ENCODE measurements around the gene TRPM8. TPM values are rescaled to one million over a fixed set of nuclear protein-coding genes. Genes with fewer than 3 reads are reported as not detected.

TRPM8 gene
- total and polyA plus RNA-seq, 2 of the 8 experiments (the other 6 are each of a cell fraction or from before 2014, with no cell fraction given) = 0.18 to 0.54 TPM

DNA sequence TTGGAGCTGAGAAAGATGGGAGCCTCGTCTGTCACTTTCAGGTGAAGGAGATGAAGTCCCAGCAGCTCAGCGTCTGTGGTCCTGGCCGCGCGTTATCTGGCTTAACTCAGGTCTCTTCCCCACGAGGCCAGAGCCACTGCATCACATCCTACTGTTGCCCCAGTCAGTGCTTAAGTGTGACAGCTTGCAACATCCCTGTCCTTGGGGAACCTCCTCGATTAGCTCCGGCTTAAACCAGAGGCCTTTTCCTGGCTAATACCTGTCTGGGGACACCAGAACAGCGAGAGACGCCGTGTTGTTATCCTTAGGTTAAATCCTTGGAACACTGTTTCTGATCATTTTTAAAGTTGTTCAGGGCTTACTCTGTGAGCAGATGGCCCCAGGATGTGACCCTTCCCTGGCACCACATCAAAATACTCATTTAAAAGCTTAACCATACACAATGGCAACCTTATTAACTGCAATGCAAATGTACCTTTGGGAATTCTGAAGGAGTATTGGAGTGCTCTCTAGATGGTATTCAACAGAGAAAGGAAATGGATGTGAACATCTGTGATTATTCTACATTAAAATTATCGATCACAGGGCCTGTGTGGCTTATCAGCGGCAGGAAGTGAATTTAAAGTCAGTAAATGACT is 72.2 kb downstream of the TRPM8 start:
- Histone ChIP-seq H3K4me2 (ENCODE audit: insufficient read depth in 1 of 2, low read depth in 2 of 2, low read length in 2 of 2) (no peak overlapping the region), H4K5ac (ENCODE audit: insufficient read length, low read depth, low read length) (no peak overlapping the region), H2BK20ac (ENCODE audit: low read length) (no peak overlapping the region), H3K36me3 (ENCODE audit: control insufficient read depth in 2 of 4, insufficient read depth in 4 of 4, low read length in 3 of 4) (0 out of 8 replicates have a peak, but pooled peaks cover 0 to 3% (median 0%) of the 10 kb centered on the region in 4 experiments), H4K91ac (replicated peaks; ENCODE audit: insufficient read length, low read length) (no peak overlapping the region), H3K4me3 (ENCODE audit: extremely low read depth in 1 of 4, insufficient read depth in 2 of 4, low read depth in 3 of 4, low read length in 4 of 4) (no peak overlapping the region), H2BK5ac (ENCODE audit: low read depth, low read length) (no peak overlapping the region), H3K4me1 (replicated peaks in 1 of 4; ENCODE audit: control insufficient read depth in 3 of 4, insufficient read depth in 4 of 4, low read length in 3 of 4) (no peaks in the 10 kb centered on the region), H2BK12ac (ENCODE audit: low read depth, low read length) (no peak overlapping the region), H2AK5ac (ENCODE audit: low read depth, low read length) (no peak overlapping the region), H3K27ac (ENCODE audit: low read depth, low read length) (no peak overlapping the region), H3K56ac (replicated peaks; ENCODE audit: insufficient read length, low read depth, low read length) (no peak overlapping the region), H3K79me2 (ENCODE audit: control insufficient read depth in 1 of 2, insufficient read depth in 2 of 2, low read length in 2 of 2) (no peaks in the 10 kb centered on the region), H4K20me1 (replicated peaks in 1 of 2; ENCODE audit: control insufficient read depth in 1 of 2, insufficient read depth in 2 of 2, low read length in 2 of 2) (no peaks in the 10 kb centered on the region), H3K18ac (ENCODE audit: extremely low read depth, low read length) (no peak overlapping the region), H3K9me3 (ENCODE audit: insufficient read depth in 2 of 2, low read depth in 1 of 2, low read length in 1 of 2) (peaks cover 10 to 13% of the 10 kb centered on the region in 2 experiments; a peak in 2 of 4 replicates), H4K8ac (ENCODE audit: extremely low read depth, insufficient read depth, low read length) (no peak overlapping the region), H2BK120ac (replicated peaks; ENCODE audit: low read depth, low read length) (no peak overlapping the region), H3K4ac (replicated peaks; ENCODE audit: insufficient read length, low read depth, low read length) (no peak overlapping the region), H3K79me1 (ENCODE audit: low read depth, low read length) (no peaks in the 10 kb centered on the region), H3K27me3 (replicated peaks in 1 of 4; ENCODE audit: control insufficient read depth in 3 of 4, extremely low read depth in 1 of 4, insufficient read depth in 3 of 4, low read length in 3 of 4) (no peaks in the 10 kb centered on the region), H3K23me2 (ENCODE audit: low read depth, low read length) (no peaks in the 10 kb centered on the region), H2BK15ac (ENCODE audit: low read length) (no peak overlapping the region), H3K23ac (ENCODE audit: insufficient read length) (no peak overlapping the region), H3K14ac (ENCODE audit: insufficient read length) (no peak overlapping the region), H2AFZ (ENCODE audit: low read length) (no peak overlapping the region), H3K9ac (replicated peaks in 1 of 4; ENCODE audit: extremely low read depth in 1 of 4, low read depth in 3 of 4, low read length in 3 of 4) (no peak overlapping the region)
- POLR2A ChIA-PET (ENCODE audit: partially characterized antibody) = no interaction called here
- FAIRE-seq (no peak), DNase-seq (ENCODE audit: low read depth in 1 of 2, low spot score in 2 of 2) (no peak)
- TF ChIP-seq, protein P1, sequence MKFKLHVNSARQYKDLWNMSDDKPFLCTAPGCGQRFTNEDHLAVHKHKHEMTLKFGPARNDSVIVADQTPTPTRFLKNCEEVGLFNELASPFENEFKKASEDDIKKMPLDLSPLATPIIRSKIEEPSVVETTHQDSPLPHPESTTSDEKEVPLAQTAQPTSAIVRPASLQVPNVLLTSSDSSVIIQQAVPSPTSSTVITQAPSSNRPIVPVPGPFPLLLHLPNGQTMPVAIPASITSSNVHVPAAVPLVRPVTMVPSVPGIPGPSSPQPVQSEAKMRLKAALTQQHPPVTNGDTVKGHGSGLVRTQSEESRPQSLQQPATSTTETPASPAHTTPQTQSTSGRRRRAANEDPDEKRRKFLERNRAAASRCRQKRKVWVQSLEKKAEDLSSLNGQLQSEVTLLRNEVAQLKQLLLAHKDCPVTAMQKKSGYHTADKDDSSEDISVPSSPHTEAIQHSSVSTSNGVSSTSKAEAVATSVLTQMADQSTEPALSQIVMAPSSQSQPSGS (IDR thresholded peaks at IDR 0.05; ENCODE audit: low read length) = no peak
- TF ChIP-seq EP300 (IDR thresholded peaks at IDR 0.05; ENCODE audit: borderline replicate concordance in 1 of 2, low read depth in 2 of 2, low read length in 2 of 2) (no peak), RXRA (IDR thresholded peaks at IDR 0.05; ENCODE audit: insufficient read depth, low read depth, low read length) (no peak)
- WGBS, 2 experiments (ENCODE audit: extremely low coverage in 1 of 2, insufficient coverage in 1 of 2, insufficient read length in 1 of 2, insufficient replicate concordance in 2 of 2, low coverage in 1 of 2, low lambda C conversion rate in 2 of 2, missing lambda C conversion rate in 1 of 2) = 88% methylated on average over 13 of the region's 13 CpGs; no CpG with 5 or more reads in 1 of the 2 experiments
- CTCF ChIA-PET (ENCODE audit: partially characterized antibody) = interaction anchor here (1.4 to 2.3 kb wide), 2 partner anchors 12 to 14 kb away, joined by 3 to 6 read pairs; no protein-coding TSS in a partner anchor
